Mammary epithelial cell (primary cell): Measurements from ENCODE around the gene SPIN1.

Experiments used
- CTCF ChIP-seq, 2 donors: IDR thresholded peaks in 1 of 2; conservative IDR thresholded peaks in 1 of 2; 2 replicates each; pipeline ENCODE4 v1.5.1; 2011 to 2012; ENCODE audit warnings: inconsistent platforms in 2 of 2, low read length in 2 of 2, mild to moderate bottlenecking in 2 of 2, control low read depth in 1 of 2, low read depth in 1 of 2; ENCODE audit not compliant: insufficient read depth in 1 of 2; ENCODE audit errors: extremely low read depth in 1 of 2
- EZH2 ChIP-seq: IDR thresholded peaks from 2 replicates; pipeline ENCODE4 v1.6.1; 2012; ENCODE audit warnings: low read length, inconsistent platforms, borderline replicate concordance

GRCh38 chr9:88364706-88365105, 23.5 kb upstream of the SPIN1 start:
- TF ChIP-seq CTCF (conservative IDR thresholded peaks at IDR 0.05 in 1 of 2, IDR thresholded peaks at IDR 0.05 in 1 of 2; ENCODE audit: extremely low read depth in 1 of 2, insufficient read depth in 1 of 2, low read depth in 1 of 2, low read length in 2 of 2): no peak
- no peak for TF ChIP-seq EZH2
